Endothelial cell (in vitro differentiated cells): ENCODE results near the gene DPYSL5. TPM values are rescaled to one million over a fixed set of nuclear protein-coding genes. Genes with fewer than 3 reads are reported as not detected.
A peak's percentile ranks its signal among the peaks of the same experiment; 100 is the strongest.

ENCODE experiments used
- DNase-seq: peaks from one replicate; pipeline ENCODE4 v3.0.0; 2021; ENCODE audit warnings: low spot score
- H3K27ac Mint-ChIP-seq: one replicate; pipeline ENCODE4 v1.8.0; 2021; ENCODE audit warnings: mixed read lengths, inconsistent platforms; ENCODE audit not compliant: unreplicated experiment
- H3K27me3 Mint-ChIP-seq: one replicate; pipeline ENCODE4 v1.8.0; 2021; ENCODE audit warnings: mild to moderate bottlenecking, moderate library complexity, mixed read lengths, inconsistent platforms; ENCODE audit not compliant: unreplicated experiment
- H3K36me3 Mint-ChIP-seq: one replicate; pipeline ENCODE4 v1.8.0; 2021; ENCODE audit warnings: mild to moderate bottlenecking, low read depth, mixed read lengths, inconsistent platforms; ENCODE audit not compliant: unreplicated experiment
- H3K4me1 Mint-ChIP-seq: one replicate; pipeline ENCODE4 v1.8.0; 2021; ENCODE audit warnings: mild to moderate bottlenecking, mixed read lengths, inconsistent platforms; ENCODE audit not compliant: unreplicated experiment
- H3K4me3 Mint-ChIP-seq: one replicate; pipeline ENCODE4 v1.8.0; 2021; ENCODE audit warnings: mild to moderate bottlenecking, mixed read lengths, inconsistent platforms; ENCODE audit not compliant: unreplicated experiment
- H3K9me3 Mint-ChIP-seq: one replicate; pipeline ENCODE4 v1.8.0; 2021; ENCODE audit warnings: mixed read lengths, inconsistent platforms; ENCODE audit not compliant: unreplicated experiment
- total RNA-seq: library from RNA; stranded (reverse); fragmentation: NEBNext Ultra II Directional; extraction: Animal tissue kit (Norgen Biotek cat#: 25700); gene quantifications from one replicate; pipeline ENCODE4 v1.2.1, GENCODE V29; 2021; ENCODE audit not compliant: unreplicated experiment
- TF ChIP-seq, protein P1 (sequence below): fragments of 200-600 bp; sonication (generic); IDR thresholded peaks from one replicate; pipeline ENCODE4 v1.5.0; 2021; ENCODE audit warnings: antibody characterized with exemption; ENCODE audit not compliant: unreplicated experiment

DPYSL5 gene
- total RNA-seq, 1 donor from 2014 or later, result 0.23 TPM

DNA sequence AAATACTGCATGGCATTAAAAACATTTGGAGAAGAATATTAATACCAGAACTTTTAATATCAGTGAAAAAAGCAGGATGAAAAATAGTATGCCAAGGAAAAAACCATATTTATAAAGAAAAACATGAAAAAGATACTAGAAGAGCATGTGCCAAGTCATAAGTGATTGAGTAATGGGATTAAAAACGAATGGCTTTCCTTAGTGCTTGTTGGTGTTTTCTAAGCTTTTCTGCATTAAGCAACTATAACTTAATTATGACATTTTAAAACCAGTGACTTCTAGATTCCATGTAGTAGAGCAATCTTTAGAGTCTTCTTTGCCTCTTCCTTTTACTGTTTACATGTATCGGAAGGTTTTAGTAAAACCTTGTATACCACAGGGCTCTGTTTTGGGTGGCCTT, 129.1 kb downstream of the DPYSL5 start:
- no peak overlapping the region for H3K27ac Mint-ChIP-seq
- H3K27me3 Mint-ChIP-seq, result peaks cover 3% of the 10 kb centered on the region
- DNase-seq, result no peak
- no peaks in the 10 kb centered on the region for H3K36me3 Mint-ChIP-seq
- no peaks in the 10 kb centered on the region for H3K4me1 Mint-ChIP-seq
- H3K4me3 Mint-ChIP-seq, result no peak overlapping the region
- TF ChIP-seq, protein P1, sequence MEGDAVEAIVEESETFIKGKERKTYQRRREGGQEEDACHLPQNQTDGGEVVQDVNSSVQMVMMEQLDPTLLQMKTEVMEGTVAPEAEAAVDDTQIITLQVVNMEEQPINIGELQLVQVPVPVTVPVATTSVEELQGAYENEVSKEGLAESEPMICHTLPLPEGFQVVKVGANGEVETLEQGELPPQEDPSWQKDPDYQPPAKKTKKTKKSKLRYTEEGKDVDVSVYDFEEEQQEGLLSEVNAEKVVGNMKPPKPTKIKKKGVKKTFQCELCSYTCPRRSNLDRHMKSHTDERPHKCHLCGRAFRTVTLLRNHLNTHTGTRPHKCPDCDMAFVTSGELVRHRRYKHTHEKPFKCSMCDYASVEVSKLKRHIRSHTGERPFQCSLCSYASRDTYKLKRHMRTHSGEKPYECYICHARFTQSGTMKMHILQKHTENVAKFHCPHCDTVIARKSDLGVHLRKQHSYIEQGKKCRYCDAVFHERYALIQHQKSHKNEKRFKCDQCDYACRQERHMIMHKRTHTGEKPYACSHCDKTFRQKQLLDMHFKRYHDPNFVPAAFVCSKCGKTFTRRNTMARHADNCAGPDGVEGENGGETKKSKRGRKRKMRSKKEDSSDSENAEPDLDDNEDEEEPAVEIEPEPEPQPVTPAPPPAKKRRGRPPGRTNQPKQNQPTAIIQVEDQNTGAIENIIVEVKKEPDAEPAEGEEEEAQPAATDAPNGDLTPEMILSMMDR, result no peak
- H3K9me3 Mint-ChIP-seq, result no peaks in the 10 kb centered on the region

DNA sequence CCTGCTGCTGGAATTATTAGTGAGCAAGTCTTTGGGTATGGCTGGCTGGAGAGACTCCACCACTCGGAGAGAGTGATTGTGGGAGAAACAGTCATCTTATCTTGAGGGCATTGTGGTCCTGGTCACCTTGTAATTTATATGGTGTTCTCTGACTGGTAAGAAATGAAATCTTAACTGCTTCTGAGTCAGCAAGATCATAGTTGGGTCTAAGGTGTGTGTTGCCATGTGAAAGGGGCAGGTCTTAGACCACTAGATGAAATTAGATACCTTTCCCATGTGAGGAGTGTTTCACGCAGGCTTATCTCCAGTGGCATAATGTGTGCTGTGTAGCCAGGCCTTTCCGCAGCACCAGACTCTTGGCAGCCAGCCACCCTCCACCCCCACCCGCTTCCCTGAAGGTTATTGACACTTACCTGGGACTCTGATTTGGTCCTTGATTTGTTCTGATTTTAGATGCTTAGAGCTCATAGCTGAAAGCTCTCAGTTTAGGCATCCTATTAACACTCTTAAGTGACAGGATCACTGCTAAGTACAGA, 130.2 kb downstream of the DPYSL5 start:
- DNase-seq, result no peak
- no peak overlapping the region for H3K4me3 Mint-ChIP-seq

DNA sequence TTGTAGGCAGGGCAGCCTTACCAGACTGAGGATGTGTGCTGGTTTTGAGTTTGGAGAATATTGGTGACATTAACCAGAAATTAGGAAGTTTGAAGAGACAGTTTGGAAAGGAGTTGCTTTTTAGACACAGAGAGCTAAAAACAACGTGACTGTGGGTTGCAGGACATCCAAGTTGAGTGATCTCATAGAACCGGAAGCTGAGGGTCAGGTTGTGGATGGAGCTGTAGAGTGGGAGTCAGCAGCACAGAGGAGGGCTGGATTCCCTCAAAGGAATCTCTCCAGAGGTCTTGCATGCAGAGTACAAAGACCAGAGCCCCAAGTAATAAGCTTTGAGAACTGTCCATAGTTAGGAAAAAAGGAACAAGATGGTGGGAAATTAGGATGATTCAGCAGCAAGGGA, 131.8 kb downstream of the DPYSL5 start:
- no peak overlapping the region for H3K27ac Mint-ChIP-seq
- H3K4me3 Mint-ChIP-seq, result no peak overlapping the region
- no peaks in the 10 kb centered on the region for H3K36me3 Mint-ChIP-seq
- no peak for DNase-seq
- H3K4me1 Mint-ChIP-seq, result no peaks in the 10 kb centered on the region
- peaks cover 5% of the 10 kb centered on the region for H3K27me3 Mint-ChIP-seq
- no peaks in the 10 kb centered on the region for H3K9me3 Mint-ChIP-seq
- TF ChIP-seq, protein P1, result no peak

More for the DNA sequence above, 130.2 kb downstream of the DPYSL5 start:
- H3K27ac Mint-ChIP-seq, result no peak overlapping the region
- H3K36me3 Mint-ChIP-seq, result no peaks in the 10 kb centered on the region
- H3K9me3 Mint-ChIP-seq, result no peaks in the 10 kb centered on the region
- TF ChIP-seq, protein P1, result no peak
- H3K27me3 Mint-ChIP-seq, result peaks cover 2% of the 10 kb centered on the region
- no peaks in the 10 kb centered on the region for H3K4me1 Mint-ChIP-seq

DNA sequence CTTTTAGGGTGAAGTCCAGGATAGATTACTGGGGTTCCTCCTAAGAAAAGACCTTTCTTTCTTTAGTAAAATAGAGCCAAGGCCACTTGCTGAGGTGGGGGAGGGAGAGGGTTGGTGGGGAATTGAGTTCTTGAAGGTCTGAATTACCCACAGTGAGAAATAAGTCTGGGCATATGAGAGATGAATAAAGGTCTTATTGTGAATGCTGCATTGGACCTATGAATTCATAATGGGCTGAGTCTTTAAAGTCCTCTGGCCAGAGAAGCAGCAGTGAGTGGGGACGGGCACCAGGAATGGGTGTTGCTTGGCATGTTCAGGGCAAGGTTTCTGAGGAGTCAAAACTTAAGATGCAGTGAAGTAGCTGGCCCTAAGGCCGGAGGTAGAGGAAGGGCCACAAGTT, 133.0 kb downstream of the DPYSL5 start:
- Mint-ChIP-seq H3K27ac (no peak overlapping the region), H3K4me1 (no peaks in the 10 kb centered on the region), H3K4me3 (no peak overlapping the region), H3K36me3 (no peaks in the 10 kb centered on the region), H3K27me3 (peaks cover 4% of the 10 kb centered on the region), H3K9me3 (no peaks in the 10 kb centered on the region)
- no peak for DNase-seq
- TF ChIP-seq, protein P1, result no peak

DNA sequence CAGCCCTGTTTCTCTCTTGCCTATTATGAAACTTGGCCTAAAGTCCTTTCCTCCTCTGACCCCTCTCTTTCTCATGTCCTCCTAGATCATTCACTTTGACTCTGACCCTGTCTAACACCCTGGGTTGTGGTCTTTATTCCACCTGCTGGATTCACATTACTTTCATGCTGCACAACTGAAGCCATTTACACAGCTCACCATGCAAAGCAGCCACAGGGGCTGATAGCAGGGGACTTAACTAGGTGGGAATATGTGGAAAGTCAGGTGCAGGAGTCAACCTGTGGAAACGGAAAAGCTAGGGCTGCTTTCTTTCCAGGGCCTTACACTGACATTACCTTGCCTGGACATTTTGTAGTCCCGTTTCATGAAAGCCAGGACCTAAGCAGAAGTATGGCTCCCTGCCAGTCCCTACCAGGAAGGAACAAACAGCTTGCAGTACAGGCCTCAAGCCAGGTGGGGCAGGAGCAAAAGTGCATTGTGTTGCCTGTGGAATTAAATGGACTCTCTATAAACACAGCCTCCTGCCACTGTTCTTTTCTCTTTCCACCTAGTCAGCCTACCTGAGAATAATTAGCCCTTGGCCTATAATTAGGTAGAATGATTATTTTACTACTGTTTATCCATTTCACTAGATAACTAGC, 134.3 kb downstream of the DPYSL5 start:
- Mint-ChIP-seq H3K27me3 (peaks cover 9% of the 10 kb centered on the region), H3K27ac (no peak overlapping the region), H3K4me3 (no peak overlapping the region), H3K4me1 (no peaks in the 10 kb centered on the region), H3K9me3 (no peaks in the 10 kb centered on the region), H3K36me3 (no peaks in the 10 kb centered on the region)
- DNase-seq, result peak; percentile 51
- TF ChIP-seq, protein P1, result no peak
